ENCODE data around the gene BAIAP2L2.
"Not testable (repeated sequence)": the region's sequence is repeated elsewhere in the genome, so short reads cannot be mapped to it uniquely, and the experiment has no call there.

GRCh38 chr22:38079208-38079607 is 31.3 kb downstream of the BAIAP2L2 start:
- TF ChIP-seq, protein P1, sequence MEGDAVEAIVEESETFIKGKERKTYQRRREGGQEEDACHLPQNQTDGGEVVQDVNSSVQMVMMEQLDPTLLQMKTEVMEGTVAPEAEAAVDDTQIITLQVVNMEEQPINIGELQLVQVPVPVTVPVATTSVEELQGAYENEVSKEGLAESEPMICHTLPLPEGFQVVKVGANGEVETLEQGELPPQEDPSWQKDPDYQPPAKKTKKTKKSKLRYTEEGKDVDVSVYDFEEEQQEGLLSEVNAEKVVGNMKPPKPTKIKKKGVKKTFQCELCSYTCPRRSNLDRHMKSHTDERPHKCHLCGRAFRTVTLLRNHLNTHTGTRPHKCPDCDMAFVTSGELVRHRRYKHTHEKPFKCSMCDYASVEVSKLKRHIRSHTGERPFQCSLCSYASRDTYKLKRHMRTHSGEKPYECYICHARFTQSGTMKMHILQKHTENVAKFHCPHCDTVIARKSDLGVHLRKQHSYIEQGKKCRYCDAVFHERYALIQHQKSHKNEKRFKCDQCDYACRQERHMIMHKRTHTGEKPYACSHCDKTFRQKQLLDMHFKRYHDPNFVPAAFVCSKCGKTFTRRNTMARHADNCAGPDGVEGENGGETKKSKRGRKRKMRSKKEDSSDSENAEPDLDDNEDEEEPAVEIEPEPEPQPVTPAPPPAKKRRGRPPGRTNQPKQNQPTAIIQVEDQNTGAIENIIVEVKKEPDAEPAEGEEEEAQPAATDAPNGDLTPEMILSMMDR (IDR thresholded peaks at IDR 0.05), result not testable (repeated sequence)
- not testable (repeated sequence) for TF ChIP-seq POLR2A (IDR thresholded peaks at IDR 0.05)

Measured in testis (tissue), 2 donors.